Measurements from ENCODE around the gene SCAF8. TPM values are rescaled to one million over a fixed set of nuclear protein-coding genes. Genes with fewer than 3 reads are reported as not detected.
"Not testable (repeated sequence)": the region's sequence is repeated elsewhere in the genome, so short reads cannot be mapped to it uniquely, and the experiment has no call there.

The SCAF8 gene
- total RNA-seq, 2 donors from 2014 or later: 44.4 to 46.9 TPM

DNA sequence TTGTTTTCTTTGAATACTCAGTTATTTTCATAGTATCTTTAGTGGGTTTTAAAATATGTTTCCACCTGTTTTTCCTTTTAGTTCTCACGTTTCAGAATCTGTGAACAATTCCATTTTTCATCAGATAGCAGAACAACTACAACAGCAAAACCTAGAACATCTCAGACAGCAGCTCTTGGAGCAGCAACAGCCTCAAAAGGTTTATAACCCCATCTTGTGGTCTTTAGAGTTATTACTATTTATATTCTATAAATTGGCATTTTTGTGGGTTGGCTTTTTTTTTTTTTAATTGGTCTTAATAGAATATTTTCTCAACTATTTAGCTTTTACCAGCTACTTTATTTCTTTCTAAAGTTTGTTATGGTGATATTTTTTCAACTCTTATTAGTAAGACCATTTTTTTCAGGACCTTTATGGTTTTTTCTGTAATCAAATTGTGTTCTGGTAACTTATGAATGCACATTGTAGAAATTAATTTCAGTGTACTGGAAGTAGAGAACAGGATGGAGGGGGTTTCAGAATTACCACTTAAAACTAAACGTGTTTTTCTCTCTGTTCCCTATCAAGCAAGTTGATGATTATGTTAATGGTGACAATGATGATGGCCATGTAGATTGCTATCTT is 72.2 kb downstream of the SCAF8 start:
- DNase-seq (ENCODE audit: low spot score): no peak
- no peak overlapping the region for H3K27ac ChIP-seq
- no peaks in the 10 kb centered on the region for H3K4me1 ChIP-seq
- no peak overlapping the region for H3K4me3 ChIP-seq
- TF ChIP-seq, protein P1, sequence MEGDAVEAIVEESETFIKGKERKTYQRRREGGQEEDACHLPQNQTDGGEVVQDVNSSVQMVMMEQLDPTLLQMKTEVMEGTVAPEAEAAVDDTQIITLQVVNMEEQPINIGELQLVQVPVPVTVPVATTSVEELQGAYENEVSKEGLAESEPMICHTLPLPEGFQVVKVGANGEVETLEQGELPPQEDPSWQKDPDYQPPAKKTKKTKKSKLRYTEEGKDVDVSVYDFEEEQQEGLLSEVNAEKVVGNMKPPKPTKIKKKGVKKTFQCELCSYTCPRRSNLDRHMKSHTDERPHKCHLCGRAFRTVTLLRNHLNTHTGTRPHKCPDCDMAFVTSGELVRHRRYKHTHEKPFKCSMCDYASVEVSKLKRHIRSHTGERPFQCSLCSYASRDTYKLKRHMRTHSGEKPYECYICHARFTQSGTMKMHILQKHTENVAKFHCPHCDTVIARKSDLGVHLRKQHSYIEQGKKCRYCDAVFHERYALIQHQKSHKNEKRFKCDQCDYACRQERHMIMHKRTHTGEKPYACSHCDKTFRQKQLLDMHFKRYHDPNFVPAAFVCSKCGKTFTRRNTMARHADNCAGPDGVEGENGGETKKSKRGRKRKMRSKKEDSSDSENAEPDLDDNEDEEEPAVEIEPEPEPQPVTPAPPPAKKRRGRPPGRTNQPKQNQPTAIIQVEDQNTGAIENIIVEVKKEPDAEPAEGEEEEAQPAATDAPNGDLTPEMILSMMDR (IDR thresholded peaks at IDR 0.05): peak in 1 of 2 donors; percentile 69
- H3K9me3 ChIP-seq: no peaks in the 10 kb centered on the region
- H3K27me3 ChIP-seq: no peaks in the 10 kb centered on the region
- H3K36me3 ChIP-seq: peaks cover 44% of the 10 kb centered on the region

DNA sequence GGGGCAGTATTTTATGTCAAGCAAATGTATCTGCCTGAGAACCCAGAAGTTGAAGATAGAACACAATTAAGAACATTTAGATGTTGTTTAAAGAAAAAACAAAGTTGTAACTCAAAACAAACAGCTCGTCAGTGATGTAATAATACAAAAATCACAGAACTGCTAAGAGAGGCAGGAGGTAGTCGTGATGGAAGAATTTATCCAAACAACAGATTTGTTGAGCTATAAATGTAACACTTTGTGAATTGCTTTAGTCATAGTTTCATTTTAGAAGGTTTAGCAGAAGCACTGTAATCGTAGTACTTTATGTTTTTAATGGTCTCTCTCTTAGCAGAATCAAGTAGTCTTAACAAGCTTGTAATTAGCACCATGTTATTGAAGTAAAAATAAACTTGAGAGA is 73.6 kb downstream of the SCAF8 start:
- TF ChIP-seq, protein P1 (IDR thresholded peaks at IDR 0.05): no peak
- H3K27me3 ChIP-seq: no peaks in the 10 kb centered on the region
- no peaks in the 10 kb centered on the region for H3K9me3 ChIP-seq
- no peaks in the 10 kb centered on the region for H3K4me1 ChIP-seq
- peaks cover 57% of the 10 kb centered on the region for H3K36me3 ChIP-seq
- H3K27ac ChIP-seq: no peak overlapping the region
- H3K4me3 ChIP-seq: no peak overlapping the region
- no peak for DNase-seq (ENCODE audit: low spot score)

DNA sequence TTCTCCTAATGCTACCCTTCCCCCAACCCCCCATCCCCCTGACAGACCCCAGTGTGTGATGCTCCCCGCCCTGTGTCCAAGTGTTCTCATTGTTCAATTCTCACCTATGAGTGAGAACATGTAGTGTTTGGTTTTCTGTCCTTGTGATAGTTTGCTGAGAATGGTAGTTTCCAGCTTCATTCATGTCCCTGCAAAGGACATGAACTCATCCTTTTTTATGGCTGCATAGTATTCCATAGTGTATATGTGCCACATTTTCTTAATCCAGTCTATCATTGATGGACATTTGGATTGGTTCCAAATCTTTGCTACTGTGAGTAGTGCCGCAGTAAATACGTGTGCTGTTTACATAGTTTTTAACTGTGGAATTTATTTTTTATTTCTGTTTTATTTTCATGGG is 78.4 kb downstream of the SCAF8 start:
- not testable (repeated sequence) for H3K4me1 ChIP-seq; H3K27ac ChIP-seq; H3K4me3 ChIP-seq; DNase-seq (ENCODE audit: low spot score); H3K9me3 ChIP-seq; H3K27me3 ChIP-seq
- peaks cover 88% of the 10 kb centered on the region for H3K36me3 ChIP-seq

DNA sequence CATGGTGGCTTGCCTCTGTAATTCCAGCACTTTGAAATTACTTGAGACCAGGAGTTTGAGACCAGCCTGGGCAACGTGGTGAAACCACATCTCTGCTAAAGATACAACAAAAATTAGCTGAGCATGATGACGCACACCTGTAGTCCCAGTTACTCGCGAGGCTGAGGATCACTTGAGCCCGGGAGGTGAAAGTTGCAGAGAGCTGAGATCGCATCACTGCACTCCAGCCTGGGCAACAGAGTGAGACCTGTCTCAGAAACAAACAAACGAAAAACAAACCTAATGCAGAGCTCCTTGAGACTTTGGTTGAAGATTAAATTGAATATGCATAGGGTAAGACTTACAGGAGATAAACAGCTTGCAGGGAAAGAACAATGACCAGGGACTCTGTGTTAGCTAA is 80.8 kb downstream of the SCAF8 start:
- H3K27ac ChIP-seq: no peak overlapping the region
- H3K27me3 ChIP-seq: no peaks in the 10 kb centered on the region
- H3K4me3 ChIP-seq: no peak overlapping the region
- TF ChIP-seq, protein P1 (IDR thresholded peaks at IDR 0.05): no peak
- peaks cover 93% of the 10 kb centered on the region for H3K36me3 ChIP-seq
- H3K9me3 ChIP-seq: no peaks in the 10 kb centered on the region
- H3K4me1 ChIP-seq: no peaks in the 10 kb centered on the region
- no peak for DNase-seq (ENCODE audit: low spot score)

DNA sequence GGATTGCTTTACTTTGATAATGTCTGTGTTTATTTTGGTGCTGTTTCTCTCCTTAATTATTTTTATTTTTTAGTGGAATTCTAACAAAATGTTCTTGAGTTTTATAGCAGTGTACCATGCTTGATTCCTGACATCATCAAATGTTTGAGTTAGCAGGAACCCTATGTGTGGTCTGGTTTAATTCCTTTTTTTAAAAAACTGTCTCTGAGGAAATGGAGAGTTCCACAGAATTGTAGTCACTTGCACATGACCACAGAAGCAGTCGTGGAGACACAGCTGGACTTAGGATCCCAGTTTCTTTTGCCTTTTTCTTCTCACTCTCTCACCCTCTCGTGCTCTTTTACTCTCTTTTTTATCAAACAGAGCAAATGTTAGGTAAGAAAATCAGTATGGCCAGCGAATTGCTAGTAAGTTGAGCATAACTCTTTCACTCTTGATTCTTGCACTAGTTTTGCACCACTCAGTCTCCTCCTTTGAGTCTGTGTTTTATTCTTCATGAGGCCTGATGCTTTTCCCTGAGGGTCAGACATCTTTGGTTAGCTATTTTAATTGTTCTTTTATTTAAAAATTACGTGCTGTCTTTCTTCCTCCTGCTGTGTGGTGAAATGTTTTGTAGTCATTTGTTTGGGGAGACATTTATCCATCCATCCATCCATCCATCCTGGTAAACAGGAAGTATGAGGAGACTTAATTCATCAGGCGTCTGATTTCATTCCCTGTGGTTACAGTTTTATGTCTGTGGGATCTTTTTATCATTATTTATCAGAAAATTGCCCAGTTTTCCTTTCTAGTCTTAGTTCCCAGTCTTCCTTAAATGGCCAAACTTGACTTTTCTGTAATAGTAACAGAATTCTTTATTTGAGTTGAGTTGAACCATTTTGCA is 83.0 kb downstream of the SCAF8 start:
- Histone ChIP-seq H3K4me1 (no peaks in the 10 kb centered on the region), H3K27me3 (no peaks in the 10 kb centered on the region), H3K36me3 (peaks cover 89% of the 10 kb centered on the region), H3K27ac (no peak overlapping the region), H3K4me3 (no peak overlapping the region), H3K9me3 (no peaks in the 10 kb centered on the region)
- TF ChIP-seq, protein P1 (IDR thresholded peaks at IDR 0.05): no peak
- no peak for DNase-seq (ENCODE audit: low spot score)

DNA sequence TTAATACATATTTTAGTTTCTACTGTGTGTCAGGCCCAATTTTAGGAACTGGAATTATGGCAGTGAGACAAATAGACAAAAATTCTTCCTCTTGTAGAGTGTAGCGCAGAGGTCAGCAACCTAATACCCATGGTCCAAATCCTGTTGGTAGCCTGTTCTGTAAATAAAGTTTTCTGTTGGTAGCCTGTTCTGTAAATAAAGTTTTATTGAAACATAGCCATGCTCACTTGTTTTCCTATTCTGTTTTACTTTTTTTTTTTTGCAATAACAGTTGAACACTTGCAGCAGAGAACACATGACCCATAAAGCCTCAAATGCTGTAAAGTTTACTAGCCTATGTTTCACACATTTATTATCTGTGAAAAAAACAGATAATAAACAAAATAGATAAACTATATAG is 87.9 kb downstream of the SCAF8 start:
- Histone ChIP-seq H3K9me3 (no peaks in the 10 kb centered on the region), H3K4me1 (peaks cover 0 to 21% of the 10 kb centered on the region in 2 donors), H3K27ac (no peak overlapping the region), H3K36me3 (peaks cover 61% of the 10 kb centered on the region), H3K4me3 (no peak overlapping the region), H3K27me3 (no peaks in the 10 kb centered on the region)
- no peak for DNase-seq (ENCODE audit: low spot score)
- TF ChIP-seq, protein P1 (IDR thresholded peaks at IDR 0.05): no peak
